Heart right ventricle (tissue), 16 donors: ENCODE measurements around the gene DOK1. TPM values are rescaled to one million over a fixed set of nuclear protein-coding genes. Genes with fewer than 3 reads are reported as not detected.

Source experiments
- ATAC-seq, 8 donors: fragments of 200-7000 bp; cut with Tn5 transposase; one replicate each; pipeline ENCODE4 v1.9.1; 2020; ENCODE audit warnings: mild to moderate bottlenecking in 8 of 8, moderate library complexity in 8 of 8, moderate number of reproducible peaks in 1 of 8
- DNase-seq, 2 donors: peaks; one replicate each; pipeline ENCODE4 v3.0.0-alpha.2; 2020
- H3K27ac ChIP-seq, 10 donors: fragments of 200-600 bp; sonication (generic) in 2 of 10; one replicate each; pipeline versions ENCODE4 v1.5.0 to v1.8.0; 2020 to 2022; ENCODE audit warnings: mild to moderate bottlenecking in 3 of 10
- H3K27me3 ChIP-seq, 7 donors: fragments of 200-600 bp; one replicate each; pipeline ENCODE4 v1.8.0; 2021 to 2022; ENCODE audit warnings: mild to moderate bottlenecking in 2 of 7
- H3K36me3 ChIP-seq, 9 donors: fragments of 200-600 bp; sonication (generic) in 1 of 9; one replicate each; pipeline versions ENCODE4 v1.5.0 to v1.8.0; 2020 to 2022; ENCODE audit warnings: mild to moderate bottlenecking in 2 of 9
- H3K4me1 ChIP-seq, 9 donors: fragments of 200-600 bp; sonication (generic) in 1 of 9; one replicate each; pipeline versions ENCODE4 v1.5.0 to v1.8.0; 2020 to 2022; ENCODE audit warnings: mild to moderate bottlenecking in 4 of 9
- H3K4me3 ChIP-seq, 10 donors: fragments of 200-600 bp; sonication (generic) in 2 of 10; one replicate each; pipeline versions ENCODE4 v1.5.0 to v1.8.0; 2020 to 2022; ENCODE audit warnings: mild to moderate bottlenecking in 7 of 10, moderate library complexity in 2 of 10
- H3K9me3 ChIP-seq, 11 donors: fragments of 200-600 bp in 10 of 11; sonication (generic) in 2 of 11; one replicate each; pipeline versions ENCODE4 v1.5.0 to v1.8.0; 2013 to 2022; ENCODE audit warnings: mild to moderate bottlenecking in 2 of 11, control low read depth in 1 of 11, moderate library complexity in 1 of 11
- WGBS, 2 donors: extraction: QIAGEN DNeasy Blood & Tissue Kit; methylation state at CpG; one replicate each; pipeline ENCODE4 v1.1.7; 2013; ENCODE audit warnings: inconsistent platforms in 1 of 2; 5-methylcytosine and 5-hydroxymethylcytosine counted together
- intact Hi-C, 10 donors: fragments of 100-400 bp; cut with DNase I; formaldehyde crosslinking; loops; one replicate each; pipeline versions ENCODE4 v1.11.1 to v1.14.2; 2022
- polyA plus RNA-seq, 2 donors: library from polyadenylated mRNA; stranded (reverse); fragments of 200-250 nt; gene quantifications; one replicate each; pipeline ENCODE4 v1.2.3, GENCODE V29; 2013
- total RNA-seq, 10 donors: library from RNA; stranded (reverse); fragmentation: NEBNext Ultra II Directional in 3 of 10; extraction: Animal tissue kit (Norgen Biotek cat#: 25700) in 3 of 10; gene quantifications; one replicate each; pipeline versions ENCODE4 v1.2.1 to v1.2.4, GENCODE V29; 2021 to 2023
- TF ChIP-seq, protein P1 (sequence below), 9 donors: fragments of 200-600 bp; sonication (generic) in 2 of 9; IDR thresholded peaks; one replicate each; pipeline versions ENCODE4 v1.5.0 to v1.8.0; 2021 to 2022; ENCODE audit warnings: antibody characterized with exemption in 9 of 9, mild to moderate bottlenecking in 5 of 9, moderate library complexity in 1 of 9
- donor health status: Arrhythmogenic right ventricular cardiomyopathy.
- donor health status: ischemic (EF 13 %, LVEDD 7.1; RV severe dilation, severe dysfunction).
- donor health status: healthy with polysubstance abuse.
- donor health status: DM: no; HTN: yes; CAD: no.
- donor health status: DM: no; HTN: no; CAD: no.
- donor health status: ischemic (EF 25% LVEDD 6.9; RV normal size, moderate dysfunction).
- donor health status: ischemic (EF 25% LVEDD 5.7; RV mildly dilated, moderate dysfunction).
- donor health status: healthy.
- donor health status: DM: yes; HTN: yes; CAD: no.
- donor health status: Ischemic cardiomyopathy.
- donor health status: ischemic (EF 35%, LVEDD 5.7; RV mildly dilated, moderate dysfunction).
- donor health status: nonischemic (EF 11% LVEDD 7.7; RV severe dilation, severe dysfunction).
- donor health status: DM: yes; HTN: yes; CAD: no.
- donor health status: PGD.
- donor health status: ischemic (EF 29% LVEDD 5.4; RV normal size, mild dysfunction).
- donor health status: nonischemic (EF 23%, LVEDD 6.1; RV moderate dilation, normal function).

Gene DOK1
- total and polyA plus RNA-seq, 12 donors: 1.9 to 7.7 (median 3.5) TPM

DNA sequence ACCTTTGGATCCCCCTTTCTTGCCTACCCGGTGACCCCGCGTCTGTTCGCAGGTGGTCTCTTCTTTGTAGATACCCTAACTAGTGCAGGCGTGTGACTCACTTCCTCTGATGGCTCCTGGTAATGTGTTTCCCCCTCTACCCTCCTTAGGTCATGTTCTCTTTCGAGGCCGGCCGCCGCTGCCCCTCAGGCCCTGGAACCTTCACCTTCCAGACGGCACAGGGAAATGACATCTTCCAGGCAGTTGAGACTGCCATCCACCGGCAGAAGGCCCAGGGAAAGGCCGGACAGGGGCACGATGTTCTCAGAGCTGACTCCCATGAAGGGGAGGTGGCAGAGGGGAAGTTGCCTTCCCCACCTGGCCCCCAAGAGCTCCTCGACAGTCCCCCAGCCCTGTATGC lies 1.6 kb downstream of the DOK1 start:
- intact Hi-C loops: no loop called here
- peak overlapping the region in 3 of 10 donors; percentile 75 to 81 (median 79) for H3K4me3 ChIP-seq

DNA sequence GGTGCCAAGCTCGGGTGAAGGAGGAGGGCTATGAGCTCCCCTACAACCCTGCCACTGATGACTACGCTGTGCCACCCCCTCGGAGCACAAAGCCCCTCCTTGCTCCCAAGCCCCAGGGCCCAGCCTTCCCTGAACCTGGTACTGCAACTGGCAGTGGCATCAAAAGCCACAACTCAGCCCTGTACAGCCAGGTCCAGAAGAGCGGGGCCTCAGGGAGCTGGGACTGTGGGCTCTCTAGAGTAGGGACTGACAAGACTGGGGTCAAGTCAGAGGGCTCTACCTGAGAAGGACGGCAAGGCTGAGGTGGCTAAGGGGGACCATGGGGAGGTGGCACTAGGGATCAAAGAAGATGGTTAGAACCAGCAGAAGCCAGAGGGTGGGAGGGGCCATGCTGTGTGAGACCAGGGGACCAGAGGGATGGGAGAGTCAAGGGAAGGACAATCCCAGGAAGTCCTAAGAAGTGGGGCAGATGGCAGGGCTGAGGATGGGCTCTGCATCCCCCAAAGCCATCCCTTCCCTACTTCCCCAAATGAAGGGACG lies 2.4 kb downstream of the DOK1 start:
- WGBS, 2 donors: 91 to 93% methylated on average over 6 of the region's 6 CpGs
- TF ChIP-seq, protein P1, sequence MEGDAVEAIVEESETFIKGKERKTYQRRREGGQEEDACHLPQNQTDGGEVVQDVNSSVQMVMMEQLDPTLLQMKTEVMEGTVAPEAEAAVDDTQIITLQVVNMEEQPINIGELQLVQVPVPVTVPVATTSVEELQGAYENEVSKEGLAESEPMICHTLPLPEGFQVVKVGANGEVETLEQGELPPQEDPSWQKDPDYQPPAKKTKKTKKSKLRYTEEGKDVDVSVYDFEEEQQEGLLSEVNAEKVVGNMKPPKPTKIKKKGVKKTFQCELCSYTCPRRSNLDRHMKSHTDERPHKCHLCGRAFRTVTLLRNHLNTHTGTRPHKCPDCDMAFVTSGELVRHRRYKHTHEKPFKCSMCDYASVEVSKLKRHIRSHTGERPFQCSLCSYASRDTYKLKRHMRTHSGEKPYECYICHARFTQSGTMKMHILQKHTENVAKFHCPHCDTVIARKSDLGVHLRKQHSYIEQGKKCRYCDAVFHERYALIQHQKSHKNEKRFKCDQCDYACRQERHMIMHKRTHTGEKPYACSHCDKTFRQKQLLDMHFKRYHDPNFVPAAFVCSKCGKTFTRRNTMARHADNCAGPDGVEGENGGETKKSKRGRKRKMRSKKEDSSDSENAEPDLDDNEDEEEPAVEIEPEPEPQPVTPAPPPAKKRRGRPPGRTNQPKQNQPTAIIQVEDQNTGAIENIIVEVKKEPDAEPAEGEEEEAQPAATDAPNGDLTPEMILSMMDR (IDR thresholded peaks at IDR 0.05): no peak
- H3K27me3 ChIP-seq: peaks cover 0 to 20% (median 0%) of the 10 kb centered on the region in 7 donors
- H3K9me3 ChIP-seq: no peaks in the 10 kb centered on the region
- intact Hi-C loops: no loop called here
- no peak for DNase-seq
- H3K4me3 ChIP-seq: no peak overlapping the region
- peaks cover 0 to 11% (median 0%) of the 10 kb centered on the region in 9 donors for H3K36me3 ChIP-seq
- peaks cover 6 to 33% (median 11%) of the 10 kb centered on the region in 9 donors for H3K4me1 ChIP-seq
- ATAC-seq: no peak
- H3K27ac ChIP-seq: no peak overlapping the region

More for the DNA sequence above, 1.6 kb downstream of the DOK1 start:
- TF ChIP-seq, protein P1 (IDR thresholded peaks at IDR 0.05): no peak
- H3K27me3 ChIP-seq: peaks cover 0 to 20% (median 0%) of the 10 kb centered on the region in 7 donors
- peaks cover 6 to 33% (median 11%) of the 10 kb centered on the region in 9 donors for H3K4me1 ChIP-seq
- 82 to 86% methylated on average over 14 of the region's 14 CpGs for WGBS, 2 donors
- no peak for ATAC-seq
- peak overlapping the region in 4 of 10 donors; percentile 9 to 91 (median 90) for H3K27ac ChIP-seq
- peaks cover 0 to 11% (median 0%) of the 10 kb centered on the region in 9 donors for H3K36me3 ChIP-seq
- DNase-seq: no peak
- H3K9me3 ChIP-seq: no peaks in the 10 kb centered on the region

DNA sequence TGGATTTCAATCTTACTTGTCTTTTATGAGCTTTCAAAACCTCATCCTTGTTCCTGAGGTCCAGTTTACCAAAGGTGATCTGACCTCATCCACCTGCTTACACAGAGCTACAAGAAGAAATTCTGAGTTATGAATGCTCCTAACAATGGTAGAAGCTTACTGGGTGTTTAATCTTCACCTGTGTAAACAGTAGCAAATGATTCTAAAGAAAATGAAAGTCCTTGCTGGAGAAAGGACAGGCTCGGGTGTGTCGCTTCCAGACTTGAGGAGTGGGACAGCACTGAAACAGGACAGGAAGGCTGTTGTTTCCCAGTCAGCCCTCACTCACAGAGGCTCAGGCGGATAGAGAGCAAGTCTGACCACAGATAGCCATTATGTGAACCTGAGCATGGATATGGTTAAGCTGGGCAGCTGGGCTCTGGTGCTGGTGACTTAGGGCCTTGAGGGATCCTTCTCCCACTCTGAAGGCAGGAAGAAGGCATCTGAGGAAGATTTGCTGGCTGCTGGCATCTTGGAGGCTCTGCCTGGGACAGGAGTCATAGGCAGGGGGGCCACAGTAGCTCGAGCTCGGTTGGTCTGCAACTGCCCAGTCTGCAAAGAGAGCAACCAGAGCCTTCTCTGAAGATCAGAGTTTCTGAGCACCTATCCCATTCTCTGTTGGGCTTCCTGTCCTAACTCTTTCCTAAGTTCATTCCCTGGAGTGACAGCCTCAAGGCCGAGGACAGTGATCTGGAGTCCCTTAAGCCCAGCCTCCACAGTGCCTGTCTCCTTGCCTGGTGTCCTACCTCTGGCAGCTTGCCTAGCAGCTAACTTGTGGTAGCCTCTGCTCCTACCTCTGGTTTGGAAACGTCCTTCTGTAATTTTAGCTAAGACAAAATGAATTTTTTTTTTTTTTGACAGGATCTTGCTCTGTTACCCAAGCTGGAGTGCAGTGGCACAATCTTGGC lies 4.0 kb downstream of the DOK1 start:
- H3K36me3 ChIP-seq: peaks cover 0 to 11% (median 0%) of the 10 kb centered on the region in 9 donors
- no peak overlapping the region for H3K4me3 ChIP-seq
- DNase-seq (no peak), ATAC-seq (no peak)
- no peak overlapping the region for H3K27ac ChIP-seq
- 67 to 78% methylated on average over 7 of the region's 7 CpGs for WGBS, 2 donors
- H3K4me1 ChIP-seq: peaks cover 6 to 25% (median 11%) of the 10 kb centered on the region in 9 donors
- TF ChIP-seq, protein P1 (IDR thresholded peaks at IDR 0.05): no peak
- intact Hi-C loops: no loop called here
- no peaks in the 10 kb centered on the region for H3K9me3 ChIP-seq
- peaks cover 0 to 26% (median 8%) of the 10 kb centered on the region in 7 donors for H3K27me3 ChIP-seq

DNA sequence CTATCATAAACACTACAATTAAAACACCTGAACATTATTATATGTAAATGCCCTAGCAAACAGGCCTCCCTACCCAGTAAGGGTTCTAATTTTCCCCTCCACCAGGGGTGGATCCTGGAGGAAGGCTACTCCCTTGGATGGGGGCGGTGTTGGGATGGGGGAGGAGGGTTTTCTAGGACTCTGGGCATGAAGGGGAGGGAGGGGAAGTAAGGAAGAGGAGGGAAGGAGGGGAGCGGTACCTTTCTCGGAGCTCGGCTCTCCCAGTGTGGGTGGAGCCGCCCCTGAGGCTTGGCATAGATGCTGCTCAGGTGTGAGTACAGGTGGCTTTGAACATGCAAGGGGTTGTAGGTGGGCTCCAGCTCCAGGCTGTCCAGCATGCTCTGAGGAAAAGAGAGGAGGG lies 5.4 kb downstream of the DOK1 start:
- TF ChIP-seq, protein P1 (IDR thresholded peaks at IDR 0.05): no peak
- DNase-seq (no peak), ATAC-seq (no peak)
- Histone ChIP-seq H3K4me1 (peaks cover 3 to 16% (median 6%) of the 10 kb centered on the region in 9 donors), H3K4me3 (no peak overlapping the region), H3K27me3 (peaks cover 0 to 31% (median 14%) of the 10 kb centered on the region in 7 donors), H3K27ac (no peak overlapping the region), H3K36me3 (peaks cover 0 to 11% (median 0%) of the 10 kb centered on the region in 9 donors), H3K9me3 (no peaks in the 10 kb centered on the region)
- intact Hi-C loops: no loop called here
- 28 to 35% methylated on average over 5 of the region's 5 CpGs for WGBS, 2 donors
